ENCODE results near the gene KRTAP10-6. TPM values are rescaled to one million over a fixed set of nuclear protein-coding genes. Genes with fewer than 3 reads are reported as not detected.

The KRTAP10-6 gene
- total and polyA plus RNA-seq, 2 of the 8 experiments (the other 6 are each of a cell fraction or from before 2014, with no cell fraction given): 0.12 TPM; not detected in 1

GRCh38 chr21:44639331-44639655 lies 47.0 kb upstream of the KRTAP10-6 start:
- no peak overlapping the region for H2BK12ac ChIP-seq (ENCODE audit: low read depth, low read length)
- no peak overlapping the region for H3K14ac ChIP-seq (ENCODE audit: insufficient read length)
- CTCF ChIA-PET (ENCODE audit: partially characterized antibody): no interaction called here
- H2BK120ac ChIP-seq (replicated peaks; ENCODE audit: low read depth, low read length): no peak overlapping the region
- no peak overlapping the region for H2BK5ac ChIP-seq (ENCODE audit: low read depth, low read length)
- no peak overlapping the region for H3K4ac ChIP-seq (replicated peaks; ENCODE audit: insufficient read length, low read depth, low read length)
- H2BK15ac ChIP-seq (ENCODE audit: low read length): no peak overlapping the region
- H3K4me2 ChIP-seq (ENCODE audit: insufficient read depth in 1 of 2, low read depth in 2 of 2, low read length in 2 of 2): no peak overlapping the region
- no peak overlapping the region for H3K27ac ChIP-seq (ENCODE audit: low read depth, low read length)
- H3K23ac ChIP-seq (ENCODE audit: insufficient read length): no peak overlapping the region
- 94% methylated on average over 6 of the region's 12 CpGs; no CpG with 5 or more reads in 1 of the 2 experiments for WGBS, 2 experiments (ENCODE audit: extremely low coverage in 1 of 2, insufficient coverage in 1 of 2, insufficient read length in 1 of 2, insufficient replicate concordance in 2 of 2, low coverage in 1 of 2, low lambda C conversion rate in 2 of 2, missing lambda C conversion rate in 1 of 2)
- H3K23me2 ChIP-seq (ENCODE audit: low read depth, low read length): no peaks in the 10 kb centered on the region; the same call in 1 of the 2 replicates
- no peaks in the 10 kb centered on the region for H3K79me2 ChIP-seq (ENCODE audit: control insufficient read depth in 1 of 2, insufficient read depth in 2 of 2, low read length in 2 of 2)
- POLR2A ChIA-PET (ENCODE audit: partially characterized antibody): no interaction called here
- H3K18ac ChIP-seq (ENCODE audit: extremely low read depth, low read length): no peak overlapping the region
- H3K9ac ChIP-seq (replicated peaks in 1 of 4; ENCODE audit: extremely low read depth in 1 of 4, low read depth in 3 of 4, low read length in 3 of 4): no peak overlapping the region
- no peak overlapping the region for H3K4me3 ChIP-seq (ENCODE audit: extremely low read depth in 1 of 4, insufficient read depth in 2 of 4, low read depth in 3 of 4, low read length in 4 of 4)
- no peaks in the 10 kb centered on the region for H3K36me3 ChIP-seq (ENCODE audit: control insufficient read depth in 2 of 4, insufficient read depth in 4 of 4, low read length in 3 of 4)
- no peak overlapping the region for H3K56ac ChIP-seq (replicated peaks; ENCODE audit: insufficient read length, low read depth, low read length)
- H3K27me3 ChIP-seq (replicated peaks in 1 of 4; ENCODE audit: control insufficient read depth in 3 of 4, extremely low read depth in 1 of 4, insufficient read depth in 3 of 4, low read length in 3 of 4): no peaks in the 10 kb centered on the region
- H2AFZ ChIP-seq (ENCODE audit: low read length): no peak overlapping the region
- DNase-seq (ENCODE audit: low read depth in 1 of 2, low spot score in 2 of 2): no peak
- H4K20me1 ChIP-seq (replicated peaks in 1 of 2; ENCODE audit: control insufficient read depth in 1 of 2, insufficient read depth in 2 of 2, low read length in 2 of 2): peaks cover 0 to 3% of the 10 kb centered on the region in 2 experiments
- no peak overlapping the region for H4K8ac ChIP-seq (ENCODE audit: extremely low read depth, insufficient read depth, low read length)
- no peak overlapping the region for H4K91ac ChIP-seq (replicated peaks; ENCODE audit: insufficient read length, low read length)
- no peak overlapping the region for H2BK20ac ChIP-seq (ENCODE audit: low read length)
- H3K79me1 ChIP-seq (ENCODE audit: low read depth, low read length): no peaks in the 10 kb centered on the region
- H3K4me1 ChIP-seq (replicated peaks in 1 of 4; ENCODE audit: control insufficient read depth in 3 of 4, insufficient read depth in 4 of 4, low read length in 3 of 4): no peaks in the 10 kb centered on the region; a peak in 1 of 7 replicates
- no peak overlapping the region for H4K5ac ChIP-seq (ENCODE audit: insufficient read length, low read depth, low read length)
- H2AK5ac ChIP-seq (ENCODE audit: low read depth, low read length): no peak overlapping the region
- H3K9me3 ChIP-seq (ENCODE audit: insufficient read depth in 2 of 2, low read depth in 1 of 2, low read length in 1 of 2): peaks cover 3 to 8% of the 10 kb centered on the region in 2 experiments; a peak in 2 of 4 replicates
- no peak for FAIRE-seq
- no peak for TF ChIP-seq PHF8 (conservative IDR thresholded peaks at IDR 0.05; ENCODE audit: low read depth, low read length)
- TF ChIP-seq SP2 (IDR thresholded peaks at IDR 0.05; ENCODE audit: low read length): no peak
- no peak for TF ChIP-seq SIRT6 (IDR thresholded peaks at IDR 0.05; ENCODE audit: low read length)
